Measurements from ENCODE around the gene RPS3. TPM values are rescaled to one million over a fixed set of nuclear protein-coding genes. Genes with fewer than 3 reads are reported as not detected.

Gene RPS3
- polyA plus RNA-seq, 1 experiment = 3,005 TPM

- ChIA-PET CTCF (interaction anchor here (0.8 to 1.7 kb wide), 3 partner anchors 9 to 22 kb away, joined by 4 to 5 read pairs (median 4); no protein-coding TSS in a partner anchor), POLR2A (no interaction called here)
- TF ChIP-seq CTCF (IDR thresholded peaks at IDR 0.05; ENCODE audit: insufficient read depth, low read depth, low read length) = no peak
- Histone ChIP-seq H3K36me3 (ENCODE audit: control insufficient read depth, insufficient read depth, low read length) (peaks cover 6% of the 10 kb centered on the region), H3K27me3 (ENCODE audit: control insufficient read depth, insufficient read depth, low read length) (no peaks in the 10 kb centered on the region), H3K4me3 (ENCODE audit: low read depth, low read length) (no peak overlapping the region)
- no peak for DNase-seq (ENCODE audit: low read depth)
Observed at GRCh38 chr11:75422248-75423231, 23.2 kb downstream of the RPS3 start.

- DNase-seq (ENCODE audit: low read depth) = no peak
- no peak overlapping the region for H3K4me3 ChIP-seq (ENCODE audit: low read depth, low read length)
- H3K36me3 ChIP-seq (ENCODE audit: control insufficient read depth, insufficient read depth, low read length) = peaks cover 4% of the 10 kb centered on the region
- H3K27me3 ChIP-seq (ENCODE audit: control insufficient read depth, insufficient read depth, low read length) = no peaks in the 10 kb centered on the region
- POLR2A ChIA-PET = no interaction called here
- CTCF ChIA-PET = interaction anchor here (1.1 to 2.5 kb wide), 3 partner anchors 10 to 95 kb away, joined by 3 to 18 read pairs (median 4); no protein-coding TSS in a partner anchor
- TF ChIP-seq CTCF (IDR thresholded peaks at IDR 0.05; ENCODE audit: insufficient read depth, low read depth, low read length) = no peak
Observed at GRCh38 chr11:75423721-75424120, 24.4 kb downstream of the RPS3 start.

- CTCF ChIA-PET = interaction anchor here (1.1 to 2.5 kb wide), 3 partner anchors 16 to 96 kb away, joined by 3 to 18 read pairs (median 4); no protein-coding TSS in a partner anchor
- Histone ChIP-seq H3K4me3 (ENCODE audit: low read depth, low read length) (no peak overlapping the region), H3K27me3 (ENCODE audit: control insufficient read depth, insufficient read depth, low read length) (no peaks in the 10 kb centered on the region), H3K36me3 (ENCODE audit: control insufficient read depth, insufficient read depth, low read length) (peaks cover 4% of the 10 kb centered on the region)
- TF ChIP-seq CTCF (IDR thresholded peaks at IDR 0.05; ENCODE audit: insufficient read depth, low read depth, low read length) = no peak
- POLR2A ChIA-PET = no interaction called here
- DNase-seq (ENCODE audit: low read depth) = no peak
Observed at GRCh38 chr11:75424396-75424795, 25.1 kb downstream of the RPS3 start.

GRCh38 chr11:75425422-75425821, 26.1 kb downstream of the RPS3 start:
- peaks cover 4% of the 10 kb centered on the region for H3K36me3 ChIP-seq (ENCODE audit: control insufficient read depth, insufficient read depth, low read length)
- peak; percentile 29; the same call in 1 of the 2 replicates for TF ChIP-seq CTCF (IDR thresholded peaks at IDR 0.05; ENCODE audit: insufficient read depth, low read depth, low read length)
- POLR2A ChIA-PET = no interaction called here
- no peak for DNase-seq (ENCODE audit: low read depth)
- peaks cover 1% of the 10 kb centered on the region for H3K27me3 ChIP-seq (ENCODE audit: control insufficient read depth, insufficient read depth, low read length)
- no peak overlapping the region for H3K4me3 ChIP-seq (ENCODE audit: low read depth, low read length)
- CTCF ChIA-PET = interaction anchor here (0.6 to 2.5 kb wide), 5 partner anchors 9 to 104 kb away, joined by 3 to 18 read pairs (median 5); no protein-coding TSS in a partner anchor

- no peak for TF ChIP-seq CTCF (IDR thresholded peaks at IDR 0.05; ENCODE audit: insufficient read depth, low read depth, low read length)
- ChIA-PET CTCF (interaction anchor here (1.4 to 1.7 kb wide), 2 partner anchors 10 to 18 kb away, joined by 5 read pairs; no protein-coding TSS in a partner anchor), POLR2A (no interaction called here)
- Histone ChIP-seq H3K36me3 (ENCODE audit: control insufficient read depth, insufficient read depth, low read length) (peaks cover 4% of the 10 kb centered on the region), H3K4me3 (ENCODE audit: low read depth, low read length) (no peak overlapping the region), H3K27me3 (ENCODE audit: control insufficient read depth, insufficient read depth, low read length) (peaks cover 11% of the 10 kb centered on the region)
- no peak for DNase-seq (ENCODE audit: low read depth)
Observed at GRCh38 chr11:75426720-75427086, 27.4 kb downstream of the RPS3 start.

All from BJ (cell line).